SKM-1 treated with dmso at 0.1 percent for 144 hours (cell line): ENCODE results near the gene GALNT8.
"Not testable (repeated sequence)": the region's sequence is repeated elsewhere in the genome, so short reads cannot be mapped to it uniquely, and the experiment has no call there.

Experiments used
- DNase-seq: peaks from one replicate; lab custom pipeline; 2025; ENCODE audit not compliant: unreplicated experiment; lab: John Stamatoyannopoulos, UW

The GALNT8 gene

DNA sequence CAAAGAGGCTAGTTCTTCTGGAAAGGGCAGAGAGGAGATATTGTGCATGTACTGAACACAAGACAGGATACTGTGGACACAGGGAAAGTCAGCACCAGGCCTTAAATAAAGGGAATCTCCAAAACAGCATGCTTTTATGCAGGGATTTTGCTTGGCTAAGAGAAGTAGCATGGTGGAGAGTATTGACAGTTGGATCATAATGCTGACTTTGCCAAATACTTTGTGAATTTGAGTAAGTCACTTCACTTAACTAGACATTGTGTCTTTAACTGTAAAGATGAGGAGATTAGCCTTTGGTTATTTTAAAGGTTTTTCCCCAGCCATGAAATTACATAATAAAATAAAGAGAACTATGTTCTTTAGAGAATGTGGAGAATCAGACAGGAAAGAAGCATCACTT, 24.5 kb downstream of the GALNT8 start:
- DNase-seq, result no peak

DNA sequence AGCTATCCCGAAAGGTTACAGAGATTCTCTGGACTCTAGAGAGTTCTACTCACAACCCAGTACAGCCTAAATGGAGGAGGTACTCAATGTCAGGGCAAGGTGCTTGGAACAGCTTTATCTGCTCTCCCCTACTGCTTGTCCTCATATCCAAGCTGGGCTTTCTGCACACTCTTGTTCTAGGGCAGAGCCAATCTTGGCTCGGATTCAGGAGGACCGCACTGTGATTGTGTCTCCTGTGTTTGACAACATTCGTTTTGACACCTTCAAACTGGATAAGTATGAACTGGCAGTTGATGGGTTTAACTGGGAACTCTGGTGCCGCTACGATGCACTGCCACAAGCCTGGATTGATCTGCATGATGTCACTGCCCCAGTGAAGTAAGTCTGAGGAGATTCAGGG, 25.0 kb downstream of the GALNT8 start:
- no peak for DNase-seq

DNA sequence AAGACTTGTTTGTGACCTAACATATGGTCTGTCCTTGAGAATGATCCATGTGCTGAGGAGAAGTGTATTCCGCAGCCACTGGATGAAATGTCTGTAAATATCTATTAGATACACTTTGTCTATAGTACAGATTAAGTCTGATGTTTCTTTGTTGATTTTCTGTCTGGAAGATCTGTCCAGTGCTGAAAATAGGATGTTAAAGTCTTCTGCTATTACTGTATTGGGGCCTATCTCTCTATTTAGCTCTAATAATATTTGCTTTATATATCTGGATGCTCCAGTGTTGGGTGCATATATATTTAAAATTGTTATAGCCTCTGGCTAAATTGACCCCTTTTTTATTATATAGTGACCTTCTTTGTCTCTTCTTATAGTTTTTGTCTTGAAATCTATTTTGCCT, 31.5 kb downstream of the GALNT8 start:
- not testable (repeated sequence) for DNase-seq

DNA sequence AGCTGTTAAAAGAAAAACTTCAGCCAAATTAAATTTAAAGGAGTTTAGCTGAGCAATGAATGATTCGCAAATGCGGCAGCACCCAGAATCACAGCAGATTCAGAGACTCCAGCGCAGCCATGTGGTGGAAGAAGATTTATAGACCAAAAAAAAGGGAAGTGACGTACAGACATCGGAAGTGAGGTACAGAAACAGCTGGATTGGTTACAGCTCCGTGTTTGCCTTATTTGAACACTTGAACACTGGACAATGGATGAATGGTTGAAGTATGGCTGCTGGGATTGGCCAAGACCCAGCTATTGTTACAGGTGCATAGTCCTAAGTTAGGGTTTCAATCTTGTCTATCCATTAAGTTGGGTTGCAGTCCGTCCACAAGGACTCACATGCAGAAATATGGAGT, 42.6 kb downstream of the GALNT8 start:
- DNase-seq, result no peak

DNA sequence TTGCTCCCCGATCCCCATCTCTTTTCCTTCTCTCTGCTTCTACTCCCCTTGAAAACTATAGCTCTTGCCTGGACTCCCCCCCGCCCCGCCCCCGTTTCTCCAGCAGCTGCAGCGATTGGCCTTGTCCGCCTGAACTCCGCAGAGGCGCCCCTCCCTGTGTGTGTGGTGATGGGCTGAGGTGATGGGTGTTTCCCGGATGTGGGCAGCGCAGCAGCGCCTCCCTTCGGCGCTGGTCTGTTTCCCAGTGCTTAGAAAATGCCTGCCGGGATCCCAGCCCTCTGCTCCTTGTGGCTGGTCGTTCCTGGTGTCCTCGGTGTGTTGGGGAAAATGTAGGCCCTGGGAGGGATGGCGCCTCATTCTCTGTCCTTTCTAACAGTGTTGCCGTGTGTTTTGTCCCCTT, 43.3 kb downstream of the GALNT8 start:
- DNase-seq, result no peak

DNA sequence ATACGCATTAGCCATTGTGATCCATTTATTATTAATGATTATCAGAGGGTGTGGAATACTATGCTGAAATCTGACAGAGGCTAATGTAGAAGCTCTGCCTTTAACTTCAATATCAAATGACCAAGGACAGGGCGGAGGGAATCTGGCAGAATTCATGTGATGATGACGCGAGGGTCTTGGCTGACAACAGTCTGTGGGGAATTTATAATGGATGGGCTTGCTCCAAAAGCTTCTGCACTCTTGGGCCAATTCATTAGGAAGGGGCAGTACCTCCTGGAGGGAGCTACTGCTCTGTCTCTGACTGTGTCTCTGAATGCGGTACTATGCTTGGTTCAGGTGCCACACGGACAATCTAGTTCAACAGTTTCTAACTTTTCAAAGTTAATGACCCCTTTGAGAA, 46.2 kb downstream of the GALNT8 start:
- no peak for DNase-seq

DNA sequence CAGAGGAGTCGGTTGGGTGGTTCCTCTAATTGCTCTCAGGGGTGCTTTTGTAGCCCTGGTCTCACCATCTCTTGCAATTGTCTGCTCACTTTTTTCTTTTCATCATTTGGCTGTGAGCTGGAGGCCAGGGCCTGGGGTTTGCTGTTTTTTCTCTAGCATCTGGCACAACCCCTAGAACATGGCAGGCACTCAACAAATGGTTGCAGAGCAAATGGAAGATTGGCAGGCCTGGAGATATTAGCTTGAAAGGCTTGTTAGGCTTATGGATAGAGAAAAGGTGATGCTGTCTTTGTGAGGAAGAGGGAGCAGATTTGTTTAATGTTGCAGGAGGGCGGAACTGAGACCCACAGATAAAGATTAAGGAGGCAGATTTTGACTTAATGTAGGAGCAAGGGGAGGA, 47.0 kb downstream of the GALNT8 start:
- no peak for DNase-seq

DNA sequence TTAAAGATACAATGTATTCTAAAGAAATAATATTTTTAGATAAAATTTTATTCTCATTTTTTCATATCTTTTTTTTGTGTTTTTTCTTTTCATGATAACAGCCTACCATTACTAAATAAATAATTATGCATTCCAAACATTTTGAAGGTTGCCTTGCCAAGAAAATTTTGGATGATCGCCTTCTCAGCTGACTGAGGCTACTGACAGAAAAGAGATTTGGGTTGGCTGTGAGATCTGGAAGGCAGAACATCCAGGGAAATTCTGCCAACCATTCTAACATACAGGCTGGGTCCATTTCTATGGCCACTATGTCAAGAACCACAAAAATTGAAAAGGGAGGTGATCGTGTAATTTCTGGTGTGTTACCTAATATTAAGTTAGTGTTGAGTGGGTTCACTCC, 48.1 kb downstream of the GALNT8 start:
- DNase-seq, result no peak

DNA sequence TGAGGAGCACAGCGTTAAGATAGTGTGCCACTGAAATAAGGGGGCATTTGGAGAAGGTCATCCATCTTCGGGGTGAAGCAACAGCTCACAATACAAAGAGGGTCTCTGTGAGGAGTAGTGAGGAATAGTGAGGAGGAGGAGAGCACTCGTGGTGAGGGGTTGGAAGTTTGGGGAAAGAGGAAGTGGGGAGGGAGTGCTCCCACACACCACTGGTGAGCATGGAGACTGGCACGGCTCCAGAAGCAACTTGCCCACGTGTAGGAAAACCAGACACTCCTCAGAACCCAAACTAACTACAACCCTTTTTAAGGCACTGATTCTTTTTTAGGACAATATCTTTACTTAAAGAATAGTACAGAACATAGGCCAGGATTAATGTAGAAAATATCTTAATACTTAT, 48.9 kb downstream of the GALNT8 start:
- DNase-seq, result no peak

DNA sequence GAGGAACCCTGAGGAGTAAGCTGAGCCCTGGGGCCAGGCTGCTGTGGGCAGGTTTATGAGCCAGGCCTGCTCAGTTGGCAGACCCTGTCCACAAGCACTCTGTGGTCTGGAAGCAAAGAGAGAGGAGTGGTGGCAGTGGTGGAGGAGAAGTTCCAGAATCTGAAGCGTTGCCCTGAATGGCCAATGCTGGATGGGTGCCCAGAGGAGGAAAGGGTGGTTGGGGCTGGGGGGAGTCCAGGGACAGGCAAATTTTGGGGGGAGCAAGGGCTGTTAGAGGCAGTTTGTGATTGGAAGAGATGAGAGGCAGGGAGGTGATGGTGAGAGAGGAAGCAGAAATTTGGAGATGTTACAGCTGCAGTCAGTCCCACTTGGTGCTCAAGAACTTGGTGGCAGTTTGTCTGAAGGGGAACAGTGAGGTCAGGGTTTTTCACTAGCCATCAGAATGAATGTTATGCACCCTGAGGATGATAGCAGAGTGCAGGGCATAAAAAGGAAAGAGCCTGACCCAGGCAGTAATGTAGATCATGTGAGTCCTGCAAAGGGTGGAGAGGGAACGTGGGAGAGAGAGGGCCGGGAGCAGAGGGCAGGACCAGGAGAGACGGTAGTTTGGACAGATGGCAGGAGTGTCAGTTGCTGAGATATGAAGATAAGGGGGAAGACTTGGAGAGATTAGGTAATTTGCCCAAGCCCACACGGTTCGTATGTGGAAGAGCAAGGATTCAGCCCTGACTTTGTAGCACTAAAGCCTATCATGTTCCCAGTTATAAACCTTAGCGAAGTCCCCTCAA, 51.2 kb downstream of the GALNT8 start:
- DNase-seq, result no peak

DNA sequence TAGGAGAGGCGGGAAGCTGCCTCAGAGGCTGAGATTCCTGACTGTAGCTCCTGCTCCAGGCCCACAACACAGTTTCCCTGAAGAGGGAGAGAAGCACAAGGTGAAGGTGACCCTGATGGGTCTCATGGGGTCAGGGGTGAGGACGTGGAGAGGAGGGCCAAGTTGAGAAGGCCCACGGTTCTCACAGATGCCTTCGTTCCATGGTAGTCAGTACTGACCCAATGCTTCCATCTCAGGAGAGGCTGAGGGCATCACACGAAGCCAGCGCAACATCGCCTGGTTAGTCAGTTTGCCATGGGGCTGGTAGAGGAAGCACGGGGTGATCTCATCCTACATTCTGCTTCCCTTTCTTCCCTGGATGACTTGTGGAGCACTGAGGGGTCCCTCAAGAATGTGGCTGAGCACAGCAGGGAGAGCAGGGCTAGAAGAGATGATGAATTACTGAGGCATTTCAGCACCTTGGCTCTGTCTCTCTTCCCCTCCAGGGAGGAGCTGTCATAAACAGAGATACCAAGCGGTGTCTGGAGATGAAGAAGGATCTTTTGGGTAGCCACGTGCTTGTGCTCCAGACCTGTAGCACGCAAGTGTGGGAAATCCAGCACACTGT, 51.9 kb downstream of the GALNT8 start:
- DNase-seq, result no peak

DNA sequence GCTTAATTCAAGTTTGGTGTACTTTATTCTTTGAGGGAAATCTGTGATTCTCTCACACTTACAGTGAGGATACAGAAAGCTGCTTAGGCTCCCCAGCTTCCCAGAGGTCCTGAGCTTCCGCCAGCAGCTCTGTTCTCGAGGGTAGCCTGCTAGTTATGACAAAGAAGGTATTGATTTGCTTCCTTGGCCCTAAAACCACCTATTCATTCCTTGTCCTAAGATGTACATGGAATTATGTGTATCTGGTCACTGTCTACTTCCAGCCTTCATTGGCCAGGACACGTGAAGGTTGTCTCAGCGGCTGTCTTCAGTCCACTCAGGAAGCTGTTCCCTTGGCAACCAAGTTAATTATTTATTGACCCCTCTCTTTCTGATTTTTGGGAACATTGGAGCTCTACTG, 55.7 kb downstream of the GALNT8 start:
- no peak for DNase-seq

DNA sequence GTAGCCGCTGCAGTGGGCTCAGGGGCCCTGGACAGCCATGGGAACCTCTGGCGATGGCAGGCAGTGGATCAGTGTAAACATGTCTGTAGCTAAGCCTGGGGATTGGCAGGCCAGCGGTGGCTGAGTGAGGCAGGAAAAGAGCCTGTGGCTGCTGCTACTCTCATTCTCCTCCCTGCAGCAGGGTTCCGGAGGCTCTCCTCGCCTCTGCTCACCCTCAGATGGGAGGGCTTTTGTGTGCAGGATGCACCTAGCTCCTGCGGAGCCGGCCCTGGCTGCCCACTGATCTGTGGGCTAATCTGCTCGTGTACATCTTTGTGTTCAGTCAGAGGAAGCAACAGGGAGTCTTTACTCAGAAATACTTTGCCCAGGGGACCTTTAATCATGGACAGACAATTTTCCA, 59.5 kb downstream of the GALNT8 start:
- DNase-seq, result no peak

DNA sequence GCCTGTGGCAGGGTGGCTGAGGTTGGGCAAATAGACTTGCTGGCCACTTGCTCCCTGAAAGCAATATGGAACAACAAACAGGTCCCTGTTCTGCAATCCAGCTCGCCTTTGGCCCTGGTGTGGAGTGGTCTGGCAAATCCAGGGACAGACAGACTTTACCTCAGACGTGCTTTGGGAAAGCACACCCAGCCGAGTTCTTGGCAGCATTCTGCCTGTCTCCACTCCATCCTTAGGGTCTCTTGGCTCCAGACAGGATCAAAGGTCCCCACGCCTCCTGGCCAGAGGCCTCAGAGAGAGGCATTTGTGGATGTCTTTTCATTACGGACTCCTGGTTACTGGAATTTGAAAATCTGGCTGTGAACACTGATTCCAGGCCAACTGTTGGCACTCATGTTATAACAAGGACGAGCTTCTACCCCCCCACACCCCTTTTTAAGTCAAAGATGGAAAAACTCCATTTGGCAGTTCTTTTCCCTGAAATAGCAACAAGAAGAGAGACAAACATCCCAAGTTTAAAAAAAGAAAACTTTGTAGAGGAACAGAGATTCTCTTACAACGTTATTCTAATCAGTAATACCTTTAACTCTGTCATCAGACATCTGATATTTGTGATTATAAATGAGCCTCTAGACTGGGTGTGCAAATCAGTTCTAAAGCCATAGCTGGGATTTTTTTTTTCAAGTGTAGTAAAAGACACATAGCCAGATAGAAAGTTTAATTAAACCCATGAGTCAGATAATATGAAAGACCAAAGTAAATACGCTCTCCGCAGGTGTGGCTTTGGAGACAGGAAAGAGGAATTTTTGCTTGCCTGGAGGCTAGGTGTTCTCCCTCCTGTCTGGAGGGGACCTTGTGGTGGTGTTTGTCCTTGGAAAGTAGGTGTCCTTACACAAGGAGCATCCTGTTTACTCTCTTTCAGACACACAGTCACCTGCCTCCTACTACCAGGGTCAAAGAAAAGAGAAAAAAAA, 60.7 kb downstream of the GALNT8 start:
- no peak for DNase-seq

DNA sequence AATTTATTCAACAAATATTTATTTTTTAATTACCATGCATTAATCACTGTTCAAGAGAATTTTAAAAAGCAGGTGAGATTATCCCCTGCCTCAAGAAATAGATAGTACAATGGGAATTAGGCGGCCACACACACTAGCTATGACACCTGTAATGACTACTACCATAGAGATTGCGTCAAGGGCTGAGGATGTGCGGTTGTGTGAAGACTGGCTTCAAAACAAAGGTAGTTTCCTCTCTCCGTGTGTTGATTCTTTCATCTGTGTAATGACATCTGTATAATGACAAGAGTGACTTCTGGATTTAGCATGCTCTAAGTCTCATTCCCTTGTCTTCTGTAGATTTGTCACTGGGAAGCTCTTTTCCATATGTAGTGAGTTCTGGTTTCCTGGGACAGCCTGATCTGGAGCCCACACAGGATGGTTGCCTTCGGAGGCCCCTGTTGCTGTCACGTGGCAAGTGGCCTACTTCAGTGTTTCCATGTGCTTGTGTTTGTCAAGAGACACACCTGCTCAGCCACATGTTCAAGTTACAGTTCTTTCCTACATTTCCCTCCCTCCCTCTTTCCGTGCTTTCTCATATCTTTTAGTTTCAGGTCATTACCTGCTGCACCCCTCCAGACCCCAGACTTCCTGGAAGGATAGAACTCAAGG, 64.3 kb downstream of the GALNT8 start:
- DNase-seq, result no peak

DNA sequence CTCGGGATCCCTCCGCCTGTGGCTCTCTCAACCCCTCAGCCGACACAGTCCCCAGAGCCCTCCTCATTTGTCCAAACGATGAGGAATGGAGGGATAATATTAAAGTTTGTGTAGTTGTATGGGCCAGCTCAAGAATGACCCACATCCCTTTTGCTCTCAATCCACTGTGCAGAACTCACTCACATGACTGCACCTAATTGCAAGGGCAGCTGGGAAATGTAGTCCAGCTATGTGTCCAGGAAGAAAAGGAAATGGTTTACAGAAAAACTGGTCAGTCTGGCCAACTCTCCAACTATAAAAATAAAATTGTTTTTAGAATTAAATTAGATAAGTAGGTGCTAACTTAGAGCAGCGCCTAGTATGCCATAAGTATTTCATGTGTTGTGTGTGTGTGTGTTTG, 66.6 kb downstream of the GALNT8 start:
- no peak for DNase-seq

DNA sequence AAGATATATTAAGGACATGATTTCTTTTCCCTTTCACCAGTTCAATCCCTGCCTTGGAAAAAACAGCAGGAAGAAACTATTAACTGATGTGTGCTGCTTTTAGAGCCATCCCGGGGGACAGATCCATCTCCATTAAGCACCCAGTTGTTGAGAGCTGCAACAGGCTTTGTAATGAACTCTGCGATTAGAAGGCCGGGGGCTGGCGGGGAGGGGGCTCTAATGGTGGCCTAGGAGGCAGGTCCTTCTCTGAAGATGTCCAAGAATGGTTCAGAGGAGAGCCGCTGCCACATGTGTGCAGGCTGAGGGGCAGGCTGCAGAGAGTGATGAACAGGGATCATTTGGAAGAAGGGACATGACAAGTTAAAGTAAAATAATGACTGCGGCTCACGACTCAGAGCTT, 67.8 kb downstream of the GALNT8 start:
- no peak for DNase-seq

DNA sequence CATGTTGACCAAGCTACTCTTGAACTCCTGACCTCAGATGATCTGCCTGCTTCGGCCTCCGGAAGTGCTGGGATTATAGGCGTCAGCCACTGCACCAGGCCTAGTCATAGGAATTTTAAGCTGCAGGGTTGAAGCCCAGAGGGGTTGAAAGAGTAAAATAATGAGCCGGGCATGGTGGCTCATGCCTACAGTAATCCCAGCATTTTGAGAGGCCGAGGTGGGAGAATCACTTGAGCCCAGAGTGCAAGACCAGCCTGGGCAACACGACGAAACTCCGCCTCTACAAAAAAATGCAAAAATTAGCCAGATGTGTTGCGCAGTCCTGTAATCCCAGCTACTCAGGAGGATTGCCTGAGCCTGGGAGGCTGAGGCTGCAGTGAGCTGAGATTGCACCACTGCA, 69.6 kb downstream of the GALNT8 start:
- no peak for DNase-seq

DNA sequence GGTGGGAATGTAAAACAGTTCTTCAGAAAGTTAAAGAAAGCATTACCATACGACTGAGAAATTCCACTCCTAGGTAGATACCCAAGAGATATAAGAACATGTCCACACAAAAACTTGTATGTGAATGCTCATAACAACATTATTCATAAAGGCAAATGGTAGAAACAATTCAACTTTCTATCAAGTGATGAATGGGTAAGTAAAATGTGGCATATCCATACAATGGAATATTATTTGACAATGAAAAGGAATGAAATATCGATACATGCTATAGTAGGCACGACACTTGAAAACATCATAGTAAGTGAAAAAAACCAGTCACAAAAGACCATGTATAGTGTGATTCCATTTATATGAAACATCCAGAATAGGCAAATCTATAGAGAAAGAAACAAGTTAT, 71.3 kb downstream of the GALNT8 start:
- no peak for DNase-seq

DNA sequence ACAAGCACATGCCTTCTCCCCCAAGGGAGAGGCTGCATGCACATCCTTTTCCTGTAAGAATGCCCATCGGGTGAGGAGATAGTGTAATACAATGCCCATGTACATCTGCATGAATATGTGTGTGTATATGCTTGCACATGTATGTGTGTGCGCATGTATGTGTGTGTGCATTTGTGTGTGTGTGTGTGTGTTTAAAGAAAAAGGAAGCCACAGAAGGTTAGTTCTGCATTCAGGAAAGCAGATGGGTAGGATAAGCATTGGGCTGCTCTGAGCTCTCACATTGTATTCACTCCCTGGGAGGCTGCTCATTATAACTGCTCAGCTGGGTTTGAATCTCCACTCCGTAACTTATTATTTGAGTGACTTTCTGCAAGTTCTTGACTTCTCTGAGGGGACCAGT, 74.3 kb downstream of the GALNT8 start:
- DNase-seq, result no peak

DNA sequence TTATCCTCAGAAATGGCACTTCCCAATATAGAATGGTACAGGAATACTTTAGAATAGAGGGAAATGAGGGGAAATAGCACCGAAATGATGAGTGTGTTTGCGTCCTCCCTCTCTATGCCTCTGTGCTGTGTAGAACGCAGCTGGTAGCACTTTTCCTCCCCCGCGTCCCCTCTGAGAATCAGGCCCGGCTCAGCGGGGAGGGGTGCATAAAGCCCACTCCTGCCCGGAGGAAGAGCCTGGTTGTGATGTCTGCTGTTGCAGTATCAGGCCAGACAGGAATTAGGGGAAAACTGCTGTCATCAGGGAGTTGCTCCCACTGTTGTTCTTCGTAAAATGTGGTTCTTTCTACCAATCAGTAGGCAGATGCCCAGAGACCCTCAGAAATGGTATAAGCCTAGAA, 76.0 kb downstream of the GALNT8 start:
- no peak for DNase-seq
